Stimulated activated CD4-positive, alpha-beta T cell treated with anti-CD3 and anti-CD28 coated beads, TNF-alpha, amount 100 ng/mL, for 4 hours (primary cell): Measurements from ENCODE around the gene WWOX.

Source experiments
- DNase-seq, 3 experiments: peaks; one replicate each; pipeline ENCODE4 v3.0.0-alpha.2; 2020; ENCODE audit warnings: low read depth in 3 of 3

The WWOX gene

GRCh38 chr16:78609402-78610274 is 510.2 kb downstream of the WWOX start:
- no peak for DNase-seq

GRCh38 chr16:78611318-78611717 is 511.9 kb downstream of the WWOX start:
- no peak for DNase-seq

GRCh38 chr16:78619811-78620210 is 520.4 kb downstream of the WWOX start:
- no peak for DNase-seq

GRCh38 chr16:78620291-78620690 is 520.8 kb downstream of the WWOX start:
- DNase-seq = no peak

- no peak for DNase-seq
Measured at GRCh38 chr16:78623796-78624195, 524.3 kb downstream of the WWOX start.

- DNase-seq = no peak
Measured at GRCh38 chr16:78624366-78624765, 524.9 kb downstream of the WWOX start.

GRCh38 chr16:78628461-78629045 is 529.1 kb downstream of the WWOX start:
- no peak for DNase-seq

- DNase-seq = no peak
Measured at GRCh38 chr16:78629173-78629572, 529.7 kb downstream of the WWOX start.

GRCh38 chr16:78630102-78630501 is 530.6 kb downstream of the WWOX start:
- no peak for DNase-seq

- DNase-seq = no peak
Measured at GRCh38 chr16:78633551-78633950, 534.1 kb downstream of the WWOX start.

GRCh38 chr16:78635807-78636206 is 536.4 kb downstream of the WWOX start:
- DNase-seq = no peak

- DNase-seq = no peak
Measured at GRCh38 chr16:78638371-78638770, 538.9 kb downstream of the WWOX start.

GRCh38 chr16:78639775-78640174 is 540.3 kb downstream of the WWOX start:
- DNase-seq = no peak

- DNase-seq = no peak
Measured at GRCh38 chr16:78640886-78641285, 541.4 kb downstream of the WWOX start.

GRCh38 chr16:78641433-78641832 is 542.0 kb downstream of the WWOX start:
- DNase-seq = no peak

- DNase-seq = no peak
Measured at GRCh38 chr16:78642621-78643285, 543.3 kb downstream of the WWOX start.

- DNase-seq = no peak
Measured at GRCh38 chr16:78645657-78646056, 546.2 kb downstream of the WWOX start.

GRCh38 chr16:78647019-78647418 is 547.6 kb downstream of the WWOX start:
- DNase-seq = no peak

- DNase-seq = no peak
Measured at GRCh38 chr16:78647491-78647890, 548.0 kb downstream of the WWOX start.

- DNase-seq = no peak
Measured at GRCh38 chr16:78648517-78648916, 549.1 kb downstream of the WWOX start.

GRCh38 chr16:78650339-78651074 is 551.1 kb downstream of the WWOX start:
- no peak for DNase-seq

GRCh38 chr16:78654929-78655328 is 555.5 kb downstream of the WWOX start:
- no peak for DNase-seq
